T-helper 17 cell (primary cell): ENCODE measurements around the gene LTBP3. TPM values are rescaled to one million over a fixed set of nuclear protein-coding genes. Genes with fewer than 3 reads are reported as not detected.

ENCODE experiments used
- ATAC-seq: fragments of 150-1000 bp; cut with Tn5 transposase; 2 replicates; pipeline ENCODE4 v1.10.0; 2021; ENCODE audit warnings: mild to moderate bottlenecking, moderate library complexity
- DNase-seq, 3 donors: peaks; one replicate each; pipeline versions ENCODE4 v3.0.0 to v3.0.0-alpha.2; 2020 to 2021
- H3K9me3 ChIP-seq: one replicate; pipeline ENCODE4 v1.7.0; 2013; ENCODE audit warnings: low read length, mild to moderate bottlenecking; ENCODE audit not compliant: control insufficient read depth, poor library complexity, severe bottlenecking
- H3K27ac Mint-ChIP-seq: one replicate; pipeline ENCODE4 v1.8.0; 2022; ENCODE audit warnings: mild to moderate bottlenecking, moderate library complexity, mixed read lengths
- H3K27me3 Mint-ChIP-seq: one replicate; pipeline ENCODE4 v1.8.0; 2022; ENCODE audit warnings: mixed read lengths
- H3K36me3 Mint-ChIP-seq: one replicate; pipeline ENCODE4 v1.8.0; 2022; ENCODE audit warnings: low read depth, mixed read lengths
- H3K4me1 Mint-ChIP-seq: one replicate; pipeline ENCODE4 v1.8.0; 2022; ENCODE audit warnings: mild to moderate bottlenecking, mixed read lengths
- H3K4me3 Mint-ChIP-seq: one replicate; pipeline ENCODE4 v1.8.0; 2022; ENCODE audit warnings: mild to moderate bottlenecking, moderate library complexity, mixed read lengths
- total RNA-seq, 4 donors: library from RNA in 2 of 4; stranded (reverse) in 2 of 4; gene quantifications; one replicate each; pipeline ENCODE4 v1.2.3 and lab custom pipeline; 2022 to 2026

LTBP3 gene
- 100 to 1,000 TPM; 123 to 187 TPM for total RNA-seq
- 102 to 134 reads per million in 2 donors for total RNA-seq (lab: John Stamatoyannopoulos, UW)

DNA sequence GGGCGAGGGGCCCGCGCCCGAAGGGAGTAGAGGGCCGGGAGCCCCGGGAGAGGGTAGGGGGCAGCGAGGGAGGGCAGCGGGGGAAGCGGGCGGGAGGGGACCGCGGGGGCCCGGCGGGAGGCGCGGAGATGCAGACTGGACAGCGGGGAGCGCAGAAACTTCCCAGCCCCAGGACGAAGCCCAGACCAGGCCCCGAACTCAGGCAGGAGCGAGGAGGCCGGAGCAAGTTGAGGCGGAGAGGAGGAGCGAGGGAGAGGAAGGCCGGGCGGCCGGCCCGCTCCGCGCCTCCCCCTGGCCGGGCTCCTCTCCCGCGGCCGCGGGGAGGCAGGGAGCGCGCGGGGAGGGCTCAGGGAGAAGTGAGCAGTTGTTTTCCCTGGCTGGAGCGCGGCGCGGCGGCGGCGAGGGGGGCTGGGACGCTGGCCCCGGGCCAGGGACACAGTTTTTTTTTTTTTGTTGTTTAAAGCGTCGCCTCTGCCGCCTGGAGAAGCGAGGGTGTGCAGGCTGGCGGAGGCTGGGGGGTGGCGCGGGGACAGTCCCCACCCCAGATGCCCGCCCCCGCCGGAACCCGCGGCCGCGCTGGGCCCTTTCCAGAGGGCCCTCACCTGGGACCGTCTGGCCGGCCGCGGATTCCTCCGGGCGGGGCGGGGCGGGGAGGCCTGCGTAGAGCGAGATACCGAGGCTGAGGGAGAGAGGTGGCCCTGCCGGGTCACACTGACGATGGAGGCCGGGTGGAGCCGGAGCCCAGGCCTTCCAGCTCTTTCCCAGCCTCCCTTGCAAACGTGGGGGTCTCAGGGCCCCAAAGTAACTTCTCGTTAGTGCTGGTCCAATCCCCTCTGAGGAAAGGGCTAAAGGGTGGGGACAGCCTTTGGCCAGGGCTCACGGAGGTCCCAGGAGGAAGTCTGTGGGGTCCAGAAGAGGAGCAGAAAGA is at the start of gene LTBP3:
Gene LTBP3 (minus strand): TSS at position 358 of the 928 bp plus-strand sequence. CDS start 400 bp downstream, outside the sequence.
- ATAC-seq (peak; percentile 56), DNase-seq (peak in 2 of 3 donors; percentile 39 to 46)
- H3K9me3 ChIP-seq = no peaks in the 10 kb centered on the region
- no peaks in the 10 kb centered on the region for H3K36me3 Mint-ChIP-seq
- peaks cover 49% of the 10 kb centered on the region for H3K4me1 Mint-ChIP-seq
- peak within 1 kb of the TSS; percentile 91 for H3K4me3 Mint-ChIP-seq
- no peaks in the 10 kb centered on the region for H3K27me3 Mint-ChIP-seq
- H3K27ac Mint-ChIP-seq = peak within 1 kb of the TSS; percentile 96

- H3K36me3 Mint-ChIP-seq = no peaks in the 10 kb centered on the region
- H3K4me1 Mint-ChIP-seq = peaks cover 23% of the 10 kb centered on the region
- peak overlapping the region; percentile 56 for H3K27ac Mint-ChIP-seq
- peak; percentile 65 for ATAC-seq
- no peak for DNase-seq
- no peak overlapping the region for H3K4me3 Mint-ChIP-seq
- H3K9me3 ChIP-seq = no peaks in the 10 kb centered on the region
- no peaks in the 10 kb centered on the region for H3K27me3 Mint-ChIP-seq
These were observed 48.9 kb upstream of the LTBP3 start for GRCh38 chr11:65606876-65607613.

DNA sequence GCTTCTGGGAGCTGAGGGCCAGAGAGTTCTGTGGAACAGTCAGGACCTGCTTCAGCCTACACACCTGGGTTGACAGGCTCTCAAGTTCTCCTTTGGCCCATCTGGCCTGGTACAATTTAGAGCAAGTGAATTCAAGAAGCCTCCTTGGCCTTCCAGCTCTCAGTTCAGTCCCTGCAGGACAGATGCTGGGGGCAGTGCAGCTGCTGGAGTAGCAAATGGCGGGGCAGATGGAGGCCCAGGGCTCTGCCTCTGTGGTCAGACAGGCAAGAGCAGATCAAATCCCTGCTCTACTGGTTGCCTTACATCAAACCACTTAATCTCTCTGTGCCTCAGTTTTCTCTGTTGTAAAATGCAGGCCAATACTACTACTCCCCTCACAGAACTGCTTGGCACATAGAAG is 46.1 kb upstream of the LTBP3 start:
- H3K27ac Mint-ChIP-seq = peak overlapping the region; percentile 62
- peaks cover 6% of the 10 kb centered on the region for H3K4me1 Mint-ChIP-seq
- no peak overlapping the region for H3K4me3 Mint-ChIP-seq
- no peaks in the 10 kb centered on the region for H3K9me3 ChIP-seq
- DNase-seq (no peak), ATAC-seq (no peak)
- no peaks in the 10 kb centered on the region for H3K27me3 Mint-ChIP-seq
- H3K36me3 Mint-ChIP-seq = no peaks in the 10 kb centered on the region

GRCh38 chr11:65599955-65600246 is 41.7 kb upstream of the LTBP3 start:
- H3K4me1 Mint-ChIP-seq = peaks cover 8% of the 10 kb centered on the region
- H3K27me3 Mint-ChIP-seq = no peaks in the 10 kb centered on the region
- ATAC-seq (no peak), DNase-seq (no peak)
- no peak overlapping the region for H3K4me3 Mint-ChIP-seq
- no peaks in the 10 kb centered on the region for H3K36me3 Mint-ChIP-seq
- no peak overlapping the region for H3K27ac Mint-ChIP-seq
- H3K9me3 ChIP-seq = no peaks in the 10 kb centered on the region

DNA sequence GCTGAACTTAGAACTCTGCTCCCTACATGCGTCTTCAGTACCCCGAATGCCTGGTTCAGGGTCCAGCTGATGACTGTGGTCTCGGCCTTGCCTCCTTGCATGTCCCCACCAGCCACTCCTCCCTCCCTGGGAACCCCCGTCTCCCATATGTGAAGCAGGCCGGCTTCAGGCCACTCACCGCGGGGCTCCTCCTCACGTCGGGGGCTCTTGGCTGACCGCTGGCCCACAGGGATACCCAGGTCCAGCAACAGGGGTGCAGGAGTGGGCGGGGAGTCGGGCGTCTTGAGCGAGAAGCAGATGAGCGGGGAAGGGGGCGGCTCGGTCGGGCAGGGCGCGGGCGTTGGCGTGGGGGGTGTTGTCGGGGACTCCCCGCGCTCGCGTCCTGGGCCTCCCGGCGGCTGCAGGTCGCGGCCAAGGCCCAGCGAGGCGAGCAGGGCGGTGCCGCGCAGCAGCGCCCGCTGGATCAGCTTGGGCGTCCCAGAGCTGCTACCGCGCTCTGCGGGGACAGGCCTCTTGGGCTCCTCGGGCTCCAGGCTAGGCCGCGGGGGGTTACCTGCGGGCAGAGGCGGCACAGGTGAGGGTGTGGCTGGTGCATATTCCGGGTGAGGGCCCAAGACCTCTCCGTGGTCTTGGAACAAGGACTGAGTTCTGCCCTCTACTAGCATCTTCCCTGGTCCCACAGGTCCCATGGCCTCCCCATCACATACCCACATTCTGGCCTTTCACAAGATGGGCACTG is 41.2 kb upstream of the LTBP3 start:
- H3K36me3 Mint-ChIP-seq = no peaks in the 10 kb centered on the region
- ATAC-seq (no peak), DNase-seq (no peak)
- peaks cover 10% of the 10 kb centered on the region for H3K4me1 Mint-ChIP-seq
- H3K27ac Mint-ChIP-seq = no peak overlapping the region
- H3K9me3 ChIP-seq = no peaks in the 10 kb centered on the region
- no peaks in the 10 kb centered on the region for H3K27me3 Mint-ChIP-seq
- H3K4me3 Mint-ChIP-seq = no peak overlapping the region

- Mint-ChIP-seq H3K4me3 (no peak overlapping the region), H3K27ac (no peak overlapping the region), H3K27me3 (no peaks in the 10 kb centered on the region), H3K4me1 (peaks cover 10% of the 10 kb centered on the region), H3K36me3 (no peaks in the 10 kb centered on the region)
- no peaks in the 10 kb centered on the region for H3K9me3 ChIP-seq
- ATAC-seq = no peak
- no peak for DNase-seq
These were observed 40.1 kb upstream of the LTBP3 start for GRCh38 chr11:65598258-65598699.

DNA sequence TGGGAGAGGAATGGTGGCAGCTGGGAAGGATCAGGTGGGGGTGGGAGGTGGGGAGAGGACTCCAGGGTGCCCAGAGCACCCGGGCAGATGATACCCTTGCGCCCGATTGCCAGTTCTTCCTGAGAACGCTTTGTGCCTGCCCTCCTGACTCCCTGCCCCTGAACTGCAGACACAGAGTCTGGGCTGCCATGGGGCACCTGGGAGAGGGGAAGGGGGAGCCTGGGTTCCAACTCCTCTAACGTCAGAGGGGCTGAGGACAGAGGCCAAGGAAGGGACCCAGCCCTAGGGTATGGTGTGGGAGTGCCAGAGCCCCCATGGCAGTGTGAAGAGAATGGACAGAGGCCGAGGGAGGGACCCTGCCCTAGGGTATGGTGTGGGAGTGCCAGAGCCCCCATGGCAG is 38.4 kb upstream of the LTBP3 start:
- ATAC-seq = no peak
- Mint-ChIP-seq H3K36me3 (no peaks in the 10 kb centered on the region), H3K4me1 (peaks cover 10% of the 10 kb centered on the region), H3K27me3 (no peaks in the 10 kb centered on the region), H3K4me3 (no peak overlapping the region), H3K27ac (peak overlapping the region; percentile 56)
- H3K9me3 ChIP-seq = no peaks in the 10 kb centered on the region
- no peak for DNase-seq

DNA sequence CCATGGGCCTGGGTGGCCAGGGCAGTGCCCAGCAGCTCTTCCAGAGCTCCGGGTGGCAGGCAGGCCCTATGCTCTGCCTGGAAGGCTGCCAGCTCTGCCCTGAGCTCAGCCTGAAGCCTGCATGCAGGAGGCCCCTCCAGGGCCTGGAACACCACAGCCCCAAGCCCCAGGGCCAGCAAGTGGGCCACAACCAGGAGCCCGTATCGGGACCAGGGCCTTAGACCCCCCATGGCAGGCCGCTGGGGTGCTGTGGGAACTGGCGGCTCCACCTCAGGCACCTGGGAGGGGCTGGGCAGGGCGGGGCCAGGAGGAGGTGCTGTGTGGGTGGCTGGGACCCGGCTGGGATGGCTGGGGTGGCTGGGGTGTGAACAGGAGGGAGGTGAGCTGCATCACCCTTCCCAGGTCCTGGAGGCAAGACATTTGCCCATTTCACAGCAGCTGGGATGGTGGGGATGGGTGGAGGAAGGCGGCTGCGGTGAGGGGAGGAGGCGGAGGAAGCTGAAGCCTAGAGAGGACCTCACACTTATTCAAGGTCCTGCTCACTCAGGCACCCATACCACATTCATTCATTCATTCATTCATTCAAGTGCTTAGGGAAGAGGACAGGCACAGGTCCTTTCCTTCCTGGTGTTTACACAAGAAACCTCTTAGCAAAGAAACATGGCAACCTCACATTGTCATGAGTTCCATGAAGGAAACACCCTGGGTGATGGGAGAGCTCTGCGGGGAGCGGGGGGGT is 37.6 kb upstream of the LTBP3 start, which contains the start of gene KCNK7:
Gene KCNK7 (minus strand): TSS at position 258 of the 739 bp plus-strand sequence. CDS start 28 bp downstream, at position 230.
- peak within 1 kb of the TSS; percentile 86 for H3K27ac Mint-ChIP-seq
- ATAC-seq (peak; percentile 18), DNase-seq (no peak)
- no peaks in the 10 kb centered on the region for H3K27me3 Mint-ChIP-seq
- peak within 1 kb of the TSS; percentile 55 for H3K4me3 Mint-ChIP-seq
- peaks cover 10% of the 10 kb centered on the region for H3K4me1 Mint-ChIP-seq
- no peaks in the 10 kb centered on the region for H3K36me3 Mint-ChIP-seq
- no peaks in the 10 kb centered on the region for H3K9me3 ChIP-seq

- no peaks in the 10 kb centered on the region for H3K36me3 Mint-ChIP-seq
- H3K4me3 Mint-ChIP-seq = no peak overlapping the region
- peaks cover 10% of the 10 kb centered on the region for H3K4me1 Mint-ChIP-seq
- peak overlapping the region; percentile 86 for H3K27ac Mint-ChIP-seq
- H3K27me3 Mint-ChIP-seq = no peaks in the 10 kb centered on the region
- H3K9me3 ChIP-seq = no peaks in the 10 kb centered on the region
- DNase-seq (no peak), ATAC-seq (peak; percentile 31)
These were observed 37.0 kb upstream of the LTBP3 start for GRCh38 chr11:65595131-65595530.

DNA sequence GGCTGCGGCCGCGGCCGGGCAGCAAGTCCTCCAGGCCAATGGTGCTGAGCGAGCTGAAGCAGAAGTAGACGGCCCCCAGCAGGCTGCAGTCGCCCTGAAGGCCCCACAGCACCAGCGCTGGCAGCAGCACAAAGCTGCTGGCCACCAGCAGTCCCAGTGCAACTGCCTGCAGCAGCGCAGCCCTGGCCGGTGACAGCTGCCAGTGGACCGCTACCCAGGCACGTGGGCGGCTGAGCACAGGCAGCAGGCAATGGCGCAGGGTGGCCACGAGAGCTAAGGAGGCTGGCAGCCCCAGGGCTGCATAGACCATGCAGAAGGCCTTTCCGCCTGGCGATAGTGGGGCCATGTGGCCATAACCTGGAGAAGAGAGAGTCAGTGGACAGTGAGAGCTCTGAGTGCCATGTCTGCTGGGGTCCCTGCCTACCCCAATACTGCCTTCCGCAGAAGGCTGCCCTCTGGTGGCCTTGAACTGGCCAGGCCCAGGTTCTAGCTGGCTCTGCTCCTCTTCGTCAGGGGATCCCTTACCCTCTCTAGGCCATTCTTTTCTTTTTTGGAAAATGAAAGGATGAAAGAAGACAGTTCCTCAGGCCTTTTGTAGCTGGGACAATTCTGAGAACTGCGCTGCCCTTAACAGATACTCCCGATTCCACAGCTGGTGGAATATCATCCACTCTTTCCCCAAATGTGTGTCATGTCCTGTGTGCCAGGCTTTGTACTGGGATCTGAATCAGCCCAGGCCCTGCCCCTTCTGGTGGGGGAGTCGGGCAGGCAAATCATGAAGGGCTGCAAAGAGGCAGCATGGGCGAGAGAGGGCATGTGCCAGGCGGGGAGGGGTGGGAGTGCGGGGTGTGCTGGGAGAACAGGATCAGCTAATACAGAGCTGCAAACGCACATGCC is 35.6 kb upstream of the LTBP3 start:
- Mint-ChIP-seq H3K36me3 (no peaks in the 10 kb centered on the region), H3K4me3 (no peak overlapping the region), H3K27me3 (no peaks in the 10 kb centered on the region), H3K4me1 (peaks cover 14% of the 10 kb centered on the region), H3K27ac (peak overlapping the region; percentile 6)
- ATAC-seq (peak; percentile 46), DNase-seq (no peak)
- no peaks in the 10 kb centered on the region for H3K9me3 ChIP-seq

- no peak for ATAC-seq
These were observed 34.8 kb upstream of the LTBP3 start for GRCh38 chr11:65592858-65593517.

More at GRCh38 chr11:65592858-65593517, 34.8 kb upstream of the LTBP3 start:
- no peak overlapping the region for H3K4me3 Mint-ChIP-seq
- no peak for DNase-seq
- H3K9me3 ChIP-seq = no peaks in the 10 kb centered on the region
- no peaks in the 10 kb centered on the region for H3K27me3 Mint-ChIP-seq
- no peak overlapping the region for H3K27ac Mint-ChIP-seq
- H3K4me1 Mint-ChIP-seq = peaks cover 21% of the 10 kb centered on the region
- H3K36me3 Mint-ChIP-seq = no peaks in the 10 kb centered on the region
